Stimulated activated CD4-positive, alpha-beta T cell treated with anti-CD3 and anti-CD28 coated beads, Interleukin-15, amount 100 ng/mL, for 1 hour (primary cell): Measurements from ENCODE around the gene ISCU.
"Not testable (repeated sequence)": the region's sequence is repeated elsewhere in the genome, so short reads cannot be mapped to it uniquely, and the experiment has no call there.

Experiments
- DNase-seq, 2 donors: peaks; one replicate each; pipeline ENCODE4 v3.0.0-alpha.2; 2020; ENCODE audit warnings: low read depth in 1 of 2, low spot score in 1 of 2

ISCU gene

DNA sequence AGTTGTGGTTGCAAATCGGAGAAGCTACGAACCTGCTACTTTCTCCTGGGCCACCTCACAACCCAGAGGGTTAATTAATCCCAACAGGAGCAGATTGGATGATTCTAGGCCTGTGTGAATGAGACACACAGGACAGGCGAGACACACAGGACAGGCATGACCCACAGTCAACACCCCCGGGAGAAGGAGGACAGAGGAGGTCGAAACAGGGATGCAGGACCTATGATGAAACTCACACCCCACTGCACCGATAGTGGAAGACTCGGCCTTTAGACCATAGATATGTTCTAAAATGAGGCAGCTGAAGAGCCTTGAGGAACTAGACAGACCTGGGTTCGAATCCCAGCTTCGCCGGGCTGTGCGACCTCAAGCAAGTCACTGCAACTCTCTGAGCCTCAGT is 23.9 kb downstream of the ISCU start:
- no peak for DNase-seq

DNA sequence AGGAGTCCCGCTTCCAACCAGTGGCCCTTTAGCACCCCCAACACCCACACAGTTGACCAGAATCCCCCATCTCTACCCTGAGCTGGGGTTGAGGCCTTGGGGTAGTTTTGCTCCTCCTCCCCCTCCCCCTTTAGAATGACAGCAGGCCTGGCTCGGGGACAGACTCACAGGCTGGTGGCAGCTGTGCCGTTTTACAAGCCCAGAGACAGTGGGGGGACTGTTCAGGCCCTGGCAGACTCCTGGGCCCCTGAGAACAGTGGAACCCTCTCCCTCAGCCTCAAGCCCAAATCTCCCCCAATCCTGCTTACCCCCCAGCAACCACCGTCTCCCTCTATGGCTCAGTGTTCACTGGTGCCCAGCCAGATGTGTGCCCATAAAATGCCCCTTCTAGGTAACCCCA is 25.4 kb downstream of the ISCU start:
- DNase-seq: no peak

GRCh38 chr12:108589028-108589839 is 26.8 kb downstream of the ISCU start:
- DNase-seq: no peak

DNA sequence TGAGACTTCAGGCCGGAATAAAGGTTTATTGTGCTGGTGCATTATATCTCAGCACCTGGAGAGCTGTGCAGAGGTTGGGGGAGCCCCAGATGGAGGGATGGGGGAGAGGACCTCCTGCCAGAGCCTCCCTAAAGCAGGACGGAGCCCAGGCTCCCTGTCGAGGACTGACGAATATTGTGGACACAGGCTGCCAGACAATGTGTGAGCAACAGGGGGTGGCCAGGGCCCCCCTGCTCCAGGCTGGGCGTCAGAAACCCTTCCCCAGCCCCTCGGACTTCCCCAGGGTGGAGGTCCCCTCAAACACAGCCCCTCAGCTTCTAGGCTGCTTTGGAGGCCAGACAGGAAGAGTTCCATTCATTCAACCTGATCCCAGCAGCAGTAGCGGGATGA is 27.4 kb downstream of the ISCU start:
- DNase-seq: no peak

DNA sequence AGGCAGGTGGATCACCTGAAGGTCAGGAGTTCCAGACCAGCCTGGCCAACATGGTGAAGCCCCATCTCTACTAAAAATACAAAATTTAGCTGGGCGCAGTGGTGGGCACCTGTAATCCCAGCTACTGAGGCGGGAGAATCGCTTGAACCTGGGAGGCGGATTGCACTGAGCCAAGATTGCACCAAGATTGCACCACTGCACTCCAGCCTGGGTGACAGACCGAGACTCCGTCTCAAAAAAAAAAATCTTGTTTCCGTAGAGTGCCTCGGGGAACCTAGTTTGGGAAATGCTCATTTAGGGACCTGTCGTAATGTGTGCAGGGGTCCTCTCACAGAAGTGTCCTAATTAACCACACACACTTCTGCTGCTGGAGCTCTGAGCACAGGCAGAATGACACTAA is 28.1 kb downstream of the ISCU start:
- DNase-seq: not testable (repeated sequence)

GRCh38 chr12:108591267-108591980 is 29.0 kb downstream of the ISCU start:
- no peak for DNase-seq

DNA sequence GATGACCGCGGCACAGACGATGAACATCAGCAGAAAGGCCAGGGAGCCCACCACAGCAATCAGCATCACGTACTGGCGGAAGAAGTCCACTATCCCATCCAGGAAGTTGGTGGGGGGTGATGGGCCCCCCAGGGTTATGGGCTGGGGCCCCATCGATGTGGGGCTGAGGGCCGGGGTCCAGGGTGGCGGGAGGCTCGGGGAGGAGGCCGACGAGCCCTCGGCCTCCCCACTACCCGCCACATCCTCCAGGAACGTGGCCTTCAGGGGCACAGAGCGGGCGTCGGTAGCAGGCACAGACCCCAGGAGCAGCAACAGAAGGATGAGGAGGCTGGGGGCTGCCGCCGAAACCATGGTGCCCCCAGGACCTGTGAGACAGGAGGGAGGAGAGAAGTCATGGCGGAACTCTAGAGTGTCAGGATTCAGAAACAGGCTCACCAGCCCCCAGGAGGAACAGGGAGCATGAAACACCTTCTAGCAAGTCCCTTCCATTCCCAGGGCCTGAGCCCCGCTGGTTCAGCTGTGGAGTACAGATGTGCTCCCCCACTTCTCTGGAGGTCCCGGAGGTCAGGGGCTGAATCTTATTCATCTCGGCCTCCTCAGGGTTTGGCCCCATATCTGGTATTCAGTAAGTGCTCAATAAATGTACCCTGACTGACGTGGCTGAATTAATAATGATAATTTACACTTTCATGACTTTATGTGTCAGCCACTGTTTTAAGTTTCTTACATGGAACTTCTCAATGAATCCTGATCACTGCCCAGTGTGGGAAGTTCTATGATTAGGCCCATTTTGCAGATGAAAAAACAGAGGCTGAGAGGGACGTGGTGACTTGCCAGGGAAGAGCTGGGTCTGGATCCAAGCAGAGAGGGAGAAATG is 29.9 kb downstream of the ISCU start:
- DNase-seq: no peak

DNA sequence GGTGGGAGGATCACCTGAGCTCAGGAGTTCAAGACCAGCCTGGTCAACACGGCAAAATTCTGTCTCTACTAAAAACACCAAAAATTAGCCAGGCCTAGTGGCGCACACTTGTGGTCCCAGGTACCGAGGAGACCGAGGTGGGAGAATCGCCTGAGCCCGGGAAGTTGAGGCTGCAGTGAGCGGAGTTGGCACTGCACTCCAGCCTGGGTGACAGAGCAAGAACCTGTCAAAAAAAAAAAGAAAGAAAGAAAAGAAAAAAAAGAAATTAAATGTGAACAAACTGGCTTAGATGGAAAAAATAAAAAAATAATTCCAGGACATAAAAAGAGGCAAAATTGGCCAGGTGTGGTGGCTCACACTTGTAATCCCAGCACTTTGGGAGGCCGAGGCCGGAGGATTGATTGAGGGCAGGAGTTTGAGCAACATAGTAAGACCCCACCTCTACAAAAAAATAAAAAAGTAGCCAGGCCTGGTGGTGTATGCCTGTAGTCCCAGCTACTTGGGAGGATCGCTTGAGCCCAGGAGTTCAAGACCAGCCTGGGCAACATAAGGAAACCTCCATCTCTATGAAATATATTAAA is 32.0 kb downstream of the ISCU start:
- DNase-seq: no peak

DNA sequence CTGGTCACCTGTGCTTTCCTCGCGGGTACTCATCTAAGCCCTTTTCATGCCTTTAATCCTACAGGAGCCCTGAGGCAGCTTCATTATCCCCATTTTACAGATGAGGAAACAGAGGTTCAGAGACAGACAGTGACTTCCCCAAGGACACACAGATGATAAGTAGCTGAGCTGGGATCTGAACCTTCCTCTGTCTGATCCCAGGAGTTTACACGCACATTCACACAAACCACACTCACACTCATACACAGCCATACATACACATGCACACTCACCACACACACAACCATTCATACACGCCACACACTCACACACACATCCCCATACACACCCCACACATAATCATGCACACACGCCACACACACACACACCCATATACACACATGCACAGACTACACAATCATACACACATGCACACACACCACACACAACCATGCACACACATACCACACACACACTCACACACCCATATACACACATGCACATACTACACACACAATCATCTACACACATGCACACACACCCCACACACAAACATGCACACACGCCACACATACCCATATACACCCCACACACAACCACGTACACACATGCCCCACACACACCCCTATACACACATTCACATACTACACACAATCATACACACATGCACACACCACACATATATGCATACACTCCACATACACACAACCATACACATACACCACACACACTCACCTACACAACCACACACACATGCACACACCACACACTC is 32.7 kb downstream of the ISCU start:
- no peak for DNase-seq

DNA sequence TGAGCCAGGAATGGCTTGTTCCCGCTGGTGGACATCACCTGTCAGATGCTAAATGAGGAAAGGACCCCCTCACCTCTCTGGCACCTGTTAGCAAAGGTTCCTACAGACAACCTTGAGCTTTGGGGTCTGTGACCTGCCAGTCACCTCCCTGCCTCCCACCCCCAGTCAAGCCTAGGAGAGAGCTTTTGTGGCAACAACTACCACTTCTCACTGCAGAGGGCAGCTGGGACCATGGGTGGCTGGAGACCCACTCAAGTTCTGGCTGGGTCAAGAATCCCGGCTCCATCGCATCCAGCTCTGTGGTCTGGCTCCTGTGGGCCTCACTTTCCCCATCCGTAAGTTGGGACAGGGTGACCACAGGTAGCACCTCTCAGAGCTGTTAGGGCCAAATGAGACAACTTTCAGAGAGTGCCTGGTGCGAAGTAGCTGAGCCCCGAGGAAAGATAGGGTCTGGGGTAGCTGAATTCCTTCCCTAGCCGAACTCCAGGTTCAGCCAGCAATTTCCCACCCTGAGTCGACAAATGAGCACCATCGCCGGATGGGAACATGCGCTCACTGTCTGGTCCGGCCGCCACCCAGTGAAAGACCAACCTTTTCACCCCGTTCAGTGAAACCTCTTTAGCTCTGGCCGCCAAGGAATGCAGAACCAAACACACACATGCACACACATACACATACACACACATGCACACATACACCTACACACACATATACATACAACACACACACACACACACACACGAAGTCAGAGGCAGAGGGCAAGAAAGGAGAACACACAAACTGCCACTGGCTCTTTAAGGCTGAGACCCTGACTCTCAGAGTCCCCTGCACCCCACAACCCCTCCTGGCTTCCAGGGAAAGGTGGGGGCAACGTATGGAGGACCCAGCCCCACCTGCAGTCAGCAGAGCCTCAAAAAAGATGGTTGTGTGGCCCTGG is 33.6 kb downstream of the ISCU start:
- no peak for DNase-seq

GRCh38 chr12:108596854-108597558 is 34.6 kb downstream of the ISCU start:
- DNase-seq: no peak

GRCh38 chr12:108597559-108598471 is 35.4 kb downstream of the ISCU start, which contains the start of gene TMEM119:
Gene TMEM119, minus strand, starts transcription at chr12:108598084. Its CDS starts 5,701 bp downstream, at chr12:108592383.
- no peak for DNase-seq

- no peak for DNase-seq
These were observed 36.3 kb downstream of the ISCU start for GRCh38 chr12:108598553-108599250.

GRCh38 chr12:108599541-108599940 is 37.1 kb downstream of the ISCU start:
- DNase-seq: no peak

GRCh38 chr12:108599948-108600701 is 37.7 kb downstream of the ISCU start:
- DNase-seq: no peak

GRCh38 chr12:108600702-108601007 is 38.3 kb downstream of the ISCU start:
- DNase-seq: no peak
